ENCODE results near the gene PROS1.
"Not testable (repeated sequence)": the region's sequence is repeated elsewhere in the genome, so short reads cannot be mapped to it uniquely, and the experiment has no call there.

PROS1 gene

GRCh38 chr3:93910097-93910496 is 63.6 kb downstream of the PROS1 start:
- no peak overlapping the region for H3K27ac ChIP-seq
- TF ChIP-seq ZFX (IDR thresholded peaks at IDR 0.05) (no peak), CTCF (conservative IDR thresholded peaks at IDR 0.05) (no peak)

- H3K27ac ChIP-seq: no peak overlapping the region
- no peak for TF ChIP-seq CTCF (conservative IDR thresholded peaks at IDR 0.05)
- TF ChIP-seq ZFX (IDR thresholded peaks at IDR 0.05): no peak
Measured at GRCh38 chr3:93907132-93907531, 66.6 kb downstream of the PROS1 start.

- TF ChIP-seq ZFX (IDR thresholded peaks at IDR 0.05): no peak
- TF ChIP-seq CTCF (conservative IDR thresholded peaks at IDR 0.05): no peak
- H3K27ac ChIP-seq: no peak overlapping the region
Measured at GRCh38 chr3:93906245-93906644, 67.5 kb downstream of the PROS1 start.

GRCh38 chr3:93904568-93904967 is 69.1 kb downstream of the PROS1 start:
- no peak overlapping the region for H3K27ac ChIP-seq
- TF ChIP-seq ZFX (IDR thresholded peaks at IDR 0.05) (no peak), CTCF (conservative IDR thresholded peaks at IDR 0.05) (no peak)

- H3K27ac ChIP-seq: not testable (repeated sequence)
Measured at GRCh38 chr3:93878250-93879017, 95.3 kb downstream of the PROS1 start.

- H3K27ac ChIP-seq: not testable (repeated sequence)
Measured at GRCh38 chr3:93877427-93877826, 96.3 kb downstream of the PROS1 start.

- H3K27ac ChIP-seq: not testable (repeated sequence)
Measured at GRCh38 chr3:93873412-93873811, 100.3 kb downstream of the PROS1 start.

- TF ChIP-seq ZFX (IDR thresholded peaks at IDR 0.05) (no peak), CTCF (conservative IDR thresholded peaks at IDR 0.05) (no peak)
- no peak overlapping the region for H3K27ac ChIP-seq
Measured at GRCh38 chr3:93867425-93867824, 106.3 kb downstream of the PROS1 start.

GRCh38 chr3:93861017-93861416 is 112.7 kb downstream of the PROS1 start:
- TF ChIP-seq ZFX (IDR thresholded peaks at IDR 0.05) (no peak), CTCF (conservative IDR thresholded peaks at IDR 0.05) (no peak)

More at GRCh38 chr3:93861017-93861416, 112.7 kb downstream of the PROS1 start:
- H3K27ac ChIP-seq: no peak overlapping the region

Measured in C4-2B (cell line).